ENCODE data around the gene SPRED2. TPM values are rescaled to one million over a fixed set of nuclear protein-coding genes. Genes with fewer than 3 reads are reported as not detected.

SPRED2 gene
- total RNA-seq, 1 experiment from 2014 or later, result 33.3 TPM

GRCh38 chr2:65388051-65388531 is 44.3 kb downstream of the SPRED2 start:
- Mint-ChIP-seq H3K9me3 (ENCODE audit: low read depth, unreplicated experiment) (no peaks in the 10 kb centered on the region), H3K27me3 (ENCODE audit: unreplicated experiment) (no peaks in the 10 kb centered on the region), H3K4me3 (ENCODE audit: low read depth, unreplicated experiment) (no peak overlapping the region), H3K36me3 (ENCODE audit: insufficient read depth, unreplicated experiment) (peaks cover 6% of the 10 kb centered on the region), H3K27ac (ENCODE audit: unreplicated experiment) (no peak overlapping the region), H3K4me1 (ENCODE audit: low read depth, unreplicated experiment) (peaks cover 70% of the 10 kb centered on the region)
- CTCF ChIA-PET, result no interaction called here
- TF ChIP-seq CTCF (IDR thresholded peaks at IDR 0.05; ENCODE audit: unreplicated experiment), result no peak
- BruUV-seq (replicated peaks), result no TSS peak
- intact Hi-C loops (cut with micrococcal nuclease; ENCODE audit: unreplicated experiment), result no loop called here
- no peak for DNase-seq

DNA sequence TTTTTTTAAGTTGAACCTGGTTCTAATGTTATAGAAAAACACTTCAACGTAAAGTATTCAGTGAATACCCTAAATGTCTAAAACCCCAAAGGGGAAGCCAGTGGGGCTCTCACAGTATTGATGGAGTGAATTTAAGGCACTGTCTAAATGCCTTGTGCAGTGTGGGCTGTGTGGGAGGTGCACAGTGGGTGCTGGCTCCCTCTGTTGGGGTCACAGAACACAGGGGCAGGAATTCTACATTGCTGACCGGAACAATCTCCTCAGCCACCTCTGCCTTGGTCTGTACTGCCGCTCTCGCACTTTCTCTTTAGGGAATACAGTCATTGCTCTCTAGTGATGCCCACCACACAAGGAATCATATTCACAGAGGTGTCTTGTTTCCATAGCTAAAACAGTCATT is 45.4 kb downstream of the SPRED2 start:
- Mint-ChIP-seq H3K9me3 (ENCODE audit: low read depth, unreplicated experiment) (no peaks in the 10 kb centered on the region), H3K36me3 (ENCODE audit: insufficient read depth, unreplicated experiment) (peaks cover 11% of the 10 kb centered on the region), H3K27ac (ENCODE audit: unreplicated experiment) (no peak overlapping the region), H3K4me1 (ENCODE audit: low read depth, unreplicated experiment) (peaks cover 81% of the 10 kb centered on the region), H3K4me3 (ENCODE audit: low read depth, unreplicated experiment) (no peak overlapping the region), H3K27me3 (ENCODE audit: unreplicated experiment) (no peaks in the 10 kb centered on the region)
- no TSS peak for BruUV-seq (replicated peaks)
- CTCF ChIA-PET, result interaction anchor here (1.0 kb wide), 1 partner anchor 118 kb away, joined by 4 read pairs; no protein-coding TSS in a partner anchor
- intact Hi-C loops (cut with micrococcal nuclease; ENCODE audit: unreplicated experiment), result no loop called here
- no peak for DNase-seq
- TF ChIP-seq CTCF (IDR thresholded peaks at IDR 0.05; ENCODE audit: unreplicated experiment), result no peak

GRCh38 chr2:65386344-65386743 is 46.1 kb downstream of the SPRED2 start:
- no peak overlapping the region for H3K4me3 Mint-ChIP-seq (ENCODE audit: low read depth, unreplicated experiment)
- intact Hi-C loops (cut with micrococcal nuclease; ENCODE audit: unreplicated experiment), result no loop called here
- peaks cover 88% of the 10 kb centered on the region for H3K4me1 Mint-ChIP-seq (ENCODE audit: low read depth, unreplicated experiment)
- H3K27ac Mint-ChIP-seq (ENCODE audit: unreplicated experiment), result no peak overlapping the region
- BruUV-seq (replicated peaks), result no TSS peak
- no peak for DNase-seq
- CTCF ChIA-PET, result interaction anchor here (1.0 kb wide), 1 partner anchor 117 kb away, joined by 4 read pairs; no protein-coding TSS in a partner anchor
- H3K9me3 Mint-ChIP-seq (ENCODE audit: low read depth, unreplicated experiment), result no peaks in the 10 kb centered on the region
- TF ChIP-seq CTCF (IDR thresholded peaks at IDR 0.05; ENCODE audit: unreplicated experiment), result no peak
- H3K36me3 Mint-ChIP-seq (ENCODE audit: insufficient read depth, unreplicated experiment), result peaks cover 11% of the 10 kb centered on the region
- no peaks in the 10 kb centered on the region for H3K27me3 Mint-ChIP-seq (ENCODE audit: unreplicated experiment)

DNA sequence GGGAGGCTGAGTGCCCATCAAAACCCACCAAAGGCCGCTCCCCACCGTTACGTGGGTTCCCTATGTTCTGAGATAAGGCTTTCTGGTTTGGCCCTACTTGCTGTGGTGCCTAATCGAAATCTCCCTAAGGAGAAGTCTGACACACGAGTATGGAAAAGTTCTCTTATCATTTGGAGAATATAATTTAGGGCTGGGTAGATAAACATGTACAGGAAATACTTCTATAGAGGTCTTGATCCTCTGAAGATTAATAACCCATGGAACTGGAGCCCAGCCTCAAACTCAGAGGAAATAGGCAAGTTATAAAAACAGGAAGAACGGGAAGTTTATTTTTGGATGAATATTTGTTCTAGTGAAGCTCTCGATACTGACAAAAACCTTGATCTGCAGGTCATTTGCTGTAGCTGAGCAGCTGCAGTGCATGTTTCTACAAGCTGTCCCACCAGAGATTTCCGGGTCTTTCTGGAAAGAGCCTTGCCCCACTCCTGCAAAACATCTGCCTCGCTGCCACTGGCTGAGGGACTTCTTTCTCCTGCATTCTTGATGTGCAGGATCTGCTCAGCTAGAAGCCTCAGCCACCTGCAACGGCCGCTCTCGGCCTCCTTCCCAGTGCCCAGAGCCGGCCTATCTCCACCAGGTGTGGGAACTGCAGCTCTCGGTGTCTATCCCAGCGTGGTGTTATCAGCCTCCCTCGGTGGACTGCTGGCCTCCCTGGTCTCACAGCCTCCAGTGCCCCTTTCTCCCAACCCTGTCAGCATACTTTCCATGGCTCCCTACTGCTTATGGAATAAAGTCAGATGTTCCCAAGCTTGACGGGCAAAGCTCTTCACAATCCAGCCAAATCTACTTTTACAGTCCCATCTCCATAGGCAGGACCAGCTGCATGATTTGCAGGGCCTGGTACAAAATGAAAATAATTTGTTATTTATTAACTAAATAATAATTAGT is 48.6 kb downstream of the SPRED2 start:
- intact Hi-C loops (cut with micrococcal nuclease; ENCODE audit: unreplicated experiment), result loop anchor here (2.0 kb wide), 1 partner anchor 169 kb away; no protein-coding TSS in a partner anchor
- no peak for TF ChIP-seq CTCF (IDR thresholded peaks at IDR 0.05; ENCODE audit: unreplicated experiment)
- no peaks in the 10 kb centered on the region for H3K9me3 Mint-ChIP-seq (ENCODE audit: low read depth, unreplicated experiment)
- no peak overlapping the region for H3K4me3 Mint-ChIP-seq (ENCODE audit: low read depth, unreplicated experiment)
- BruUV-seq (replicated peaks), result no TSS peak
- H3K36me3 Mint-ChIP-seq (ENCODE audit: insufficient read depth, unreplicated experiment), result peaks cover 11% of the 10 kb centered on the region
- CTCF ChIA-PET, result interaction anchor here (1.0 to 1.5 kb wide), 8 partner anchors 9 to 169 kb away, joined by 3 to 10 read pairs (median 4); partner anchors contain the start of gene SPRED2
- H3K27me3 Mint-ChIP-seq (ENCODE audit: unreplicated experiment), result no peaks in the 10 kb centered on the region
- H3K4me1 Mint-ChIP-seq (ENCODE audit: low read depth, unreplicated experiment), result peaks cover 95% of the 10 kb centered on the region
- H3K27ac Mint-ChIP-seq (ENCODE audit: unreplicated experiment), result peak overlapping the region; percentile 80
- no peak for DNase-seq
